ENCODE results near the gene NUDCD3.

NUDCD3 gene

GRCh38 chr7:44347546-44348114 is 142.8 kb downstream of the NUDCD3 start:
- no peak for DNase-seq

DNA sequence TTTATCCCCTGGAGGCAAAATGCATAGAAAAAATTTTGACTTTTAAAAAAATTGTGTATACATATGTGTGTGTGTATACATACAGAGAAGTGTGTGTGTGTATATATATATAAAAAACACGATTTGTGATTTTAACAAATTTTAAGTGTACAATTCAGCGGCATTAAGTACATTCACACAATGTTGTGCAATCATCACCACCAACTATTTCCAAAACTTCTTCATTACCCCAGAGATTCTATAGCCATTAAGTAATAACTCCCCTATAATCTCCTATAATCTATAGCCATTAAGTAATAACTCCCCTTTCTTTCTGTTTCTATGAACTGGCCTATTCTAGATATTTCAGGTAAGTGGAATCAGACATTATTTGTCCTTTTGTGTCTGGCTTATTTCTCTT is 144.4 kb downstream of the NUDCD3 start:
- no peak for DNase-seq

- DNase-seq: no peak
These were observed 149.1 kb downstream of the NUDCD3 start for GRCh38 chr7:44341401-44341800.

- DNase-seq: no peak
These were observed 151.9 kb downstream of the NUDCD3 start for GRCh38 chr7:44338600-44338999.

- DNase-seq: no peak
These were observed 154.0 kb downstream of the NUDCD3 start for GRCh38 chr7:44336491-44336890.

- no peak for DNase-seq
These were observed 155.3 kb downstream of the NUDCD3 start for GRCh38 chr7:44335184-44335583.

GRCh38 chr7:44334734-44335097 is 155.7 kb downstream of the NUDCD3 start:
- DNase-seq: no peak

DNA sequence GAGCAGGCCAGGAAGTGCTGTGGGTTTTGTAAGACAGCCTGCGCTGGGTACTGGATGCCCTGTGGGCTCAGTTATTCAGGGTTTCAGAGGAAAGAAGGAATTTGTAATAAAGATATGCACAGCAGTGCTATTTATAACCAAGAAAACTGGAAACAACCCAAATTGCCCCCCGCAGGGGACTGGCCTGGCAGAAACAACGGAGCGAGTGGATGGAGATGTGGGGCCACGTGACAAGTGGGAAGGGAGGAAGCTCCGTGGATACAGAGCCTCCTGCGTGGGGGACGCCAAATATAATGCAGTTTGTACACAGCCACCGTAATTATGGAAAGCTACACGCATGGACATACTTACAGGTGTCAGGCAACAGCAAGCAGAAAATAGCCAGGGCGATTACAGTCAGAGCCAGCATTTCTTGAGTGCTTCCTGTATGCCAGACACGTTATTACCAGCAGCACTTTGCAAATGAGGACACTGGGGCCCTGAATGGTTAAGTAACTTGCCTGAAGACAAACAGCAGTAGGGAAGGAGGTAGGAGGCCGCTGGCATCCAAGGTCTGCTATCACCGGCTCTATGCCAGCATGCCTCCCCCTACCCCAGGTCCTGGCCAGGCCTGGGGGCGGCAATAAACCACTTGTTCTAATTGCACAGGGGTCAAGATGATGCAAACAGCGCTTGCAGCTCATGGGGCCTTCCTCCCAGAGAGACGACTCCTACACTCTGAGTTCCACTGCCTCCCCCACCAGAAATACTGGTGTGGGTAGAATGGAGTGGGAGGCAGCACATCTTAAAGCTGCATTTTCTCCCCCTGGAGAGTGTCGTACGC is 156.3 kb downstream of the NUDCD3 start:
- no peak for DNase-seq

- no peak for DNase-seq
These were observed 158.8 kb downstream of the NUDCD3 start for GRCh38 chr7:44331682-44332081.

DNA sequence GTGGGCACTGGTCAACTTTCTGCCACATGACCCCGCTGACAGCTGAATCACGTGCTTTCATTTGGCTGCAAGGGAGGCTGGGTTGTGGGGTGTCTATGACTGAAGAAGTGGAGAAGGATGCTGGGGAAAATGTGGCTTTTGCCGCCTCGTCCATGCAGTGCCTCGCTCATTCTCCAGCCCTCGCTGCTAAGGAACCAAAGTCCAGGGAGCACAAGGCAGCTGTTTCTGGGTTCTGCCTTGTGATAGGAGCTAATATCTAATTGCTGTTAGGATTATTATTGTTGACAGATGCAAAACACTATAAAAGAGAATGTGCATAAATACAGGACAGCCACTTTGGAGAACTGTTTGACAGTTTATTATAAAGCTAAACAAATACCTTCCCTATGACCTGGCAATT is 160.1 kb downstream of the NUDCD3 start:
- DNase-seq: no peak

- DNase-seq: no peak
These were observed 160.6 kb downstream of the NUDCD3 start for GRCh38 chr7:44329888-44330287.
